CD4-positive, alpha-beta T cell treated with Interleukin-1 beta for 1 hour (primary cell): ENCODE results near the gene ANKRD10.

Source experiments
- DNase-seq, 2 donors: peaks; one replicate each; pipeline ENCODE4 v3.0.0-alpha.2; 2020 to 2022

Gene ANKRD10

GRCh38 chr13:110828705-110829104 is 86.2 kb downstream of the ANKRD10 start:
- DNase-seq: no peak
